Neuronal stem cell (in vitro differentiated cells): Measurements from ENCODE around the gene KIF4A.
A peak's percentile ranks its signal among the peaks of the same experiment; 100 is the strongest.

Source experiments
- DNase-seq: peaks from one replicate; pipeline ENCODE4 v3.0.0-alpha.2; 2013; ENCODE audit warnings: low spot score
- H2AFZ ChIP-seq: one replicate; pipeline ENCODE4 v1.6.1; 2013; ENCODE audit warnings: mild to moderate bottlenecking, low read length, inconsistent platforms
- H2AK5ac ChIP-seq: 2 replicates; pipeline ENCODE4 v1.6.1; 2013; ENCODE audit warnings: low read depth, mild to moderate bottlenecking, inconsistent platforms, low read length, moderate library complexity, mixed read lengths
- H2BK120ac ChIP-seq: 2 replicates; pipeline ENCODE4 v1.6.1; 2013; ENCODE audit warnings: low read depth, mild to moderate bottlenecking, inconsistent platforms, low read length, moderate library complexity, mixed read lengths
- H2BK12ac ChIP-seq: one replicate; pipeline ENCODE4 v1.6.1; 2013; ENCODE audit warnings: low read length, inconsistent platforms
- H2BK15ac ChIP-seq: 2 replicates; pipeline ENCODE4 v1.6.1; 2013; ENCODE audit warnings: mild to moderate bottlenecking, low read length, inconsistent platforms, mixed read lengths
- H2BK5ac ChIP-seq: one replicate; pipeline ENCODE4 v1.6.1; 2013; ENCODE audit warnings: inconsistent platforms, mild to moderate bottlenecking, low read length, moderate library complexity
- H3K14ac ChIP-seq: one replicate; pipeline ENCODE4 v1.6.1; 2013; ENCODE audit warnings: low read length, inconsistent platforms
- H3K18ac ChIP-seq: 2 replicates; pipeline ENCODE4 v1.6.1; 2013; ENCODE audit warnings: low read length, inconsistent platforms
- H3K23ac ChIP-seq: 2 replicates; pipeline ENCODE4 v1.6.1; 2013; ENCODE audit warnings: low read depth, mild to moderate bottlenecking, mixed read lengths, low read length, inconsistent platforms; ENCODE audit not compliant: poor library complexity
- H3K27ac ChIP-seq: replicated peaks from 3 replicates; pipeline ENCODE4 v1.5.1; 2013; ENCODE audit warnings: low read length, inconsistent platforms
- H3K27me3 ChIP-seq, 3 experiments: 2 replicates each; pipeline ENCODE4 v1.6.1; 2013; ENCODE audit warnings: low read length in 3 of 3, mild to moderate bottlenecking in 2 of 3, inconsistent platforms in 1 of 3, low read depth in 1 of 3, mixed read lengths in 1 of 3, moderate library complexity in 1 of 3; ENCODE audit not compliant: control insufficient read depth in 3 of 3, insufficient read depth in 3 of 3
- H3K36me3 ChIP-seq, 2 donors: replicated peaks in 1 of 2; 2 replicates each; pipeline ENCODE4 v1.6.1; 2013; ENCODE audit warnings: low read length in 2 of 2; ENCODE audit not compliant: control insufficient read depth in 2 of 2, insufficient read depth in 2 of 2
- H3K4ac ChIP-seq: 2 replicates; pipeline ENCODE4 v1.6.1; 2013; ENCODE audit warnings: inconsistent platforms, mild to moderate bottlenecking, low read length, moderate library complexity
- H3K4me1 ChIP-seq, 2 donors: 1 replicate in 1 of 2; 2 replicates in 1 of 2; pipeline ENCODE4 v1.6.1; 2013; ENCODE audit warnings: low read length in 2 of 2, low read depth in 1 of 2; ENCODE audit not compliant: control insufficient read depth in 2 of 2, insufficient read depth in 1 of 2
- H3K4me2 ChIP-seq: one replicate; pipeline ENCODE4 v1.6.1; 2013; ENCODE audit warnings: mild to moderate bottlenecking, low read length, inconsistent platforms; ENCODE audit not compliant: insufficient read depth, poor library complexity, severe bottlenecking
- H3K4me3 ChIP-seq, 2 donors: 2 replicates each; pipeline ENCODE4 v1.5.1; 2013; ENCODE audit warnings: low read length in 2 of 2, mild to moderate bottlenecking in 2 of 2, inconsistent platforms in 1 of 2, moderate library complexity in 1 of 2
- H3K79me1 ChIP-seq: one replicate; pipeline ENCODE4 v1.6.1; 2013; ENCODE audit warnings: low read depth, mild to moderate bottlenecking, inconsistent platforms, low read length, moderate library complexity
- H3K9ac ChIP-seq: one replicate; pipeline ENCODE4 v1.6.1; 2013; ENCODE audit warnings: mild to moderate bottlenecking, low read depth, low read length, inconsistent platforms; ENCODE audit not compliant: poor library complexity
- H3K9me3 ChIP-seq, 2 donors: replicated peaks in 1 of 2; 2 replicates each; pipeline versions ENCODE3 to v1.6.1; 2013; ENCODE audit warnings: low read length in 2 of 2, mild to moderate bottlenecking in 2 of 2, inconsistent platforms in 1 of 2, low read depth in 1 of 2, mixed read lengths in 1 of 2, moderate library complexity in 1 of 2; ENCODE audit not compliant: control insufficient read depth in 2 of 2, insufficient read depth in 1 of 2
- H4K8ac ChIP-seq: one replicate; pipeline ENCODE4 v1.6.1; 2013; ENCODE audit warnings: low read depth, mild to moderate bottlenecking, inconsistent platforms, low read length, moderate library complexity
- H4K91ac ChIP-seq: one replicate; pipeline ENCODE4 v1.6.1; 2013; ENCODE audit warnings: low read length, low read depth, mild to moderate bottlenecking, inconsistent platforms; ENCODE audit not compliant: poor library complexity
- WGBS, 2 donors: extraction: QIAGEN DNeasy Blood & Tissue Kit; methylation state at CpG; one replicate each; pipeline ENCODE4 v1.1.7; 2013; ENCODE audit warnings: missing lambda C conversion rate in 2 of 2, mixed read lengths in 1 of 2; ENCODE audit not compliant: insufficient read length in 2 of 2, insufficient replicate concordance in 1 of 2; ENCODE audit errors: extremely low coverage in 2 of 2; 5-methylcytosine and 5-hydroxymethylcytosine counted together

KIF4A gene

DNA sequence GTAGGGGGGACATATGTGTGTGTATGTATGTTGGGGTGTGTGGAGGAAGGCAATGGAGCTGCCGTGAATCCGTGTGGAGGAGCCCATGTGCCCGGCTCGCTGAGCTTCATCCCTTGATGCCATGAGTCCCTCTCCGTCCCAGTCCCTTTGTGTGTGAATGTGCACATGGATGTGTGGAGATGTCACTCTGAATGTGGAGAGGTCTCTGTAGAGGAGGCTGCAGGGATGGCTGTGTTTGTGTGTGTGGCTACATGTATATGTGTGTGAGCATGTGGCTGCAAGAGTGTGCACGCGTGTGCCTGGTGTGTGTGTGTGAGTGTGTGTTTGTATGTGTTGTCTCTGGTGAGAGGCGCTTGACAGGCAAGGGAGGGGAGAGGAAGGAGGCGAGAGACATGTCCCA lies 156.0 kb downstream of the KIF4A start:
- H2BK120ac ChIP-seq, result no peak overlapping the region
- H2AK5ac ChIP-seq, result no peak overlapping the region
- H3K4ac ChIP-seq, result no peak overlapping the region
- peaks cover 0 to 35% (median 12%) of the 10 kb centered on the region in 3 experiments for H3K27me3 ChIP-seq
- no peak overlapping the region for H4K8ac ChIP-seq
- H3K18ac ChIP-seq, result no peak overlapping the region
- no peaks in the 10 kb centered on the region for H3K9me3 ChIP-seq
- H2AFZ ChIP-seq, result no peak overlapping the region
- no peak overlapping the region for H2BK5ac ChIP-seq
- H3K4me1 ChIP-seq, result peaks cover 0 to 2% of the 10 kb centered on the region in 2 donors
- H3K27ac ChIP-seq, result no peak overlapping the region
- H3K14ac ChIP-seq, result no peak overlapping the region
- no peak overlapping the region for H4K91ac ChIP-seq
- no peaks in the 10 kb centered on the region for H3K79me1 ChIP-seq
- no peaks in the 10 kb centered on the region for H3K36me3 ChIP-seq
- WGBS, 2 donors, result no CpG with 5 or more reads among the region's 9 CpGs
- DNase-seq, result no peak
- no peak overlapping the region for H2BK15ac ChIP-seq
- no peak overlapping the region for H3K23ac ChIP-seq
- no peak overlapping the region for H3K4me3 ChIP-seq
- H2BK12ac ChIP-seq, result no peak overlapping the region
- H3K9ac ChIP-seq, result no peak overlapping the region
- no peak overlapping the region for H3K4me2 ChIP-seq

DNA sequence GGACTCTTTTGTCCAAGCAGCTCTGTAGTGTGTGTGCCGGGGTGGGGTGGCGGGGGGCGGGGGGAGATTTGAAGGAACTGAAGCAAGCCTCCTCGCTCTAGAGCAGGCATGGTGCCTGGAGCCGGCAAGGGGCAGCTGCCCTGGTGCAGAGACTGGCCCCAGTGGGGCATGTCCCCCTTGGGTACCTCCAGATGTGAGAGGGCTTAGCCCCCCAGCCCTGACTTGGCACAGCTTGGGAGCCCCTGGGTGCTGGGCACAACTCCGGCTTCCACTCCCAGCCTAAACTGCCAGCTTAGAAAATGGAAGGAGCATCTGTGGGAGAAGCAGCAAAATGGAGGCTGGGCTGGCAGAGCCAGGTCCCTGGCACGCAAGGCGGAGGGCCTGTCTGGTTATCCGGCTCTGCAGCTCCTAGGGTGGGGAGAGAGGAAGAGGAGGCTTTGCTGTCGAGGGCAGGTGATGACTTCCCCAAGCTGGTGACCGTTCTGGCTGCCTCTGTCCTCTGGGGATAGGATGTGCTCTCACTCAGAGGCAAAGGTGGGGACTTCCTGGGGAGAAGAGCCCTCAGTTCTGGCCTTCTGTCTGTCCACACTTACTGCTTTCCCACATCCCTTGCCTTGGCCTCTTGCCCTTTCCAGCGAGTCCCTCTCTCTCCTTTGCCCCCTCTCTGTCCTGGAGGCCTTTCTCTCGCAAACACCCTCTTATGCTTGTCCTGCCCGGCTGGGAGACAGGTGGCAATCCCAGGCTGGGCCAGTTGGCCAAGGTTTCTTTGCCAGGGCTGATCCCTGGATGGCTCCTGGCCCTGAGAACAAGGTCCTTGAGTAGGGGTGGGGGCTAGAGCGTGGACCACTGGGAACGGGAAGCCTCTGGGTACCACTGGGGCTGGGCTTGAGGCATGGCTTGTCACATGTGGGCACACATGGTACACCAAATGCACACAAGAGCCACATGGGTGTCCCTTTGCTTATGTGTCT lies 156.8 kb downstream of the KIF4A start:
- H3K79me1 ChIP-seq, result no peaks in the 10 kb centered on the region
- peaks cover 0 to 2% of the 10 kb centered on the region in 2 donors for H3K4me1 ChIP-seq
- no peak overlapping the region for H3K18ac ChIP-seq
- H3K4me3 ChIP-seq, result no peak overlapping the region
- no peak overlapping the region for H2AFZ ChIP-seq
- H3K36me3 ChIP-seq, result no peaks in the 10 kb centered on the region
- no peak for DNase-seq
- H2BK120ac ChIP-seq, result no peak overlapping the region
- no peak overlapping the region for H3K14ac ChIP-seq
- peaks cover 0 to 35% (median 12%) of the 10 kb centered on the region in 3 experiments for H3K27me3 ChIP-seq
- no peak overlapping the region for H4K8ac ChIP-seq
- H4K91ac ChIP-seq, result no peak overlapping the region
- no peak overlapping the region for H3K23ac ChIP-seq
- no peaks in the 10 kb centered on the region for H3K9me3 ChIP-seq
- no peak overlapping the region for H3K27ac ChIP-seq
- no peak overlapping the region for H3K4ac ChIP-seq
- H2BK5ac ChIP-seq, result no peak overlapping the region
- no peak overlapping the region for H3K9ac ChIP-seq
- no peak overlapping the region for H2AK5ac ChIP-seq
- WGBS, 2 donors, result no CpG with 5 or more reads among the region's 16 CpGs
- no peak overlapping the region for H2BK15ac ChIP-seq
- no peak overlapping the region for H3K4me2 ChIP-seq
- no peak overlapping the region for H2BK12ac ChIP-seq

DNA sequence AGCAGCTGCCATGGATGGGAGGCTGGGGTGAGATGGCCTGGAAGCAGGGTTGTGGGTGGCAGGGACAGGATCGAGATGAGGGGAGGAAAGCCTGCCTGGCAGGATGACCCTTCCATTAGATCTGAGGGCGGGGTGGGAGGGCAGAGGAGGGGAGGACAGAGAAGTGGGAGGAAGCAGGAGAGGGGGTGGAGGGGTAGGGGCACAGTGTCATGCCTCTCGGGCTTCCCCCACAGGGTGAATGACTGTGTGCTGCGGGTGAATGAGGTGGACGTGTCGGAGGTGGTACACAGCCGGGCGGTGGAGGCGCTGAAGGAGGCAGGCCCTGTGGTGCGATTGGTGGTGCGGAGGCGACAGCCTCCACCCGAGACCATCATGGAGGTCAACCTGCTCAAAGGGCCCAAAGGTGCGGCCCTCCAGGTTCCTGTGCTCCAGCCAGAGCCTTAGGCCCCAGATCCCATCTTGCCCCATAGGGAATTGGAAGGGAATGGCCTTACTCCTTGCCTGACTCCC lies 159.6 kb downstream of the KIF4A start:
- no peak overlapping the region for H2AFZ ChIP-seq
- no peak overlapping the region for H3K18ac ChIP-seq
- H3K27me3 ChIP-seq, result peaks cover 0 to 29% (median 12%) of the 10 kb centered on the region in 3 experiments
- no peak overlapping the region for H2BK120ac ChIP-seq
- H2BK12ac ChIP-seq, result no peak overlapping the region
- no peak overlapping the region for H2BK5ac ChIP-seq
- peaks cover 0 to 2% of the 10 kb centered on the region in 2 donors for H3K4me1 ChIP-seq
- no peak overlapping the region for H3K23ac ChIP-seq
- H3K9me3 ChIP-seq, result no peaks in the 10 kb centered on the region
- H4K91ac ChIP-seq, result no peak overlapping the region
- no peak overlapping the region for H2BK15ac ChIP-seq
- WGBS, 2 donors, result no CpG with 5 or more reads among the region's 14 CpGs
- no peak overlapping the region for H3K4me3 ChIP-seq
- no peak overlapping the region for H3K4ac ChIP-seq
- H3K27ac ChIP-seq, result no peak overlapping the region
- DNase-seq, result no peak
- peak overlapping the region; percentile 21 for H3K9ac ChIP-seq
- H3K36me3 ChIP-seq, result no peaks in the 10 kb centered on the region
- no peak overlapping the region for H2AK5ac ChIP-seq
- no peak overlapping the region for H4K8ac ChIP-seq
- H3K4me2 ChIP-seq, result no peak overlapping the region
- no peaks in the 10 kb centered on the region for H3K79me1 ChIP-seq
- H3K14ac ChIP-seq, result no peak overlapping the region

DNA sequence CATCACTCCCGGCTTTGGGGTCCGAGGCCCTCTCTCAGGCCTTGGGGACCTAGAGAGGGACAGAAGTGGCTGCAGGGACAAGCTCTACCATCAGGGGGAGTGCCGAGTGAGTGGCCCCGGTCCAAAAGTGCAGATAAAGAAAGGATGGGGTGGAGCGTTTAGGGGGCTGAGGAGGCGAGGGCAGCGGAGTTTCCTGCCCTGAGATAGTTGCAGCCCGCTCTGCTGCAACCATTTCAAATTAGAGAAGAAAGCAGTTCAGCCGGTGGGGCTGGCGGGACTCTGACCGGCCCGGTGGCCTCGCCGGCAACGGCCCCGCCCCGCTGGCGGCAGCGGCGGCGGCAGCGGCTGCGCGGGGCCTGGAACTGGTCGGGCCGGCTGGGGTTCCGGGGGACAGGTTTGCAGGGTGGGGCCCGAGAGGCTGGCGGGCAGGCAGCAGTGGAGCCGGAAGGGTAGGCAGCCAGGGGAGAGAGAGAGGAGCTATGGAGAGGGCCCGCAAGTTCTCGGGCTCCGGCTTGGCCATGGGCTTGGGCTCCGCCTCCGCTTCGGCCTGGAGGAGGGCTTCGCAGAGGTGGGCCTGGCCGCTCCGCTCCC lies 162.3 kb downstream of the KIF4A start:
- Histone ChIP-seq H2AK5ac (no peak overlapping the region), H4K91ac (no peak overlapping the region), H3K23ac (no peak overlapping the region), H2BK15ac (no peak overlapping the region), H3K36me3 (peaks cover 0 to 4% of the 10 kb centered on the region in 2 donors), H2BK12ac (no peak overlapping the region), H3K4me3 (peak overlapping the region; percentile 59 to 74), H3K14ac (no peak overlapping the region), H2BK5ac (no peak overlapping the region), H3K27ac (no peak overlapping the region), H2BK120ac (no peak overlapping the region), H2AFZ (peak overlapping the region; percentile 93), H3K27me3 (peaks cover 0 to 8% (median 0%) of the 10 kb centered on the region in 3 experiments), H3K79me1 (peaks cover 2% of the 10 kb centered on the region), H3K9ac (peak overlapping the region; percentile 44), H3K18ac (peak overlapping the region; percentile 38), H3K4me2 (peak overlapping the region; percentile 49), H3K4me1 (peaks cover 0 to 3% of the 10 kb centered on the region in 2 donors), H4K8ac (no peak overlapping the region), H3K4ac (no peak overlapping the region), H3K9me3 (no peaks in the 10 kb centered on the region)
- DNase-seq, result no peak
- no CpG with 5 or more reads among the region's 39 CpGs for WGBS, 2 donors
